ENCODE measurements around the gene APMAP. TPM values are rescaled to one million over a fixed set of nuclear protein-coding genes. Genes with fewer than 3 reads are reported as not detected.

The APMAP gene
- total and polyA plus RNA-seq, 3 donors from 2014 or later = 92.3 to 135 (median 105) TPM

GRCh38 chr20:24915892-24916291 lies 76.7 kb downstream of the APMAP start:
- intact Hi-C loops (cut with DNase I; ENCODE audit: low total_unique reads) = no loop called here
- H3K4me1 ChIP-seq = peaks cover 10% of the 10 kb centered on the region
- WGBS, 2 donors = 96 to 97% methylated on average over 4 to 7 of the region's 7 CpGs
- H3K36me3 ChIP-seq (ENCODE audit: low read depth, missing control alignments) = no peaks in the 10 kb centered on the region
- H3K4me3 ChIP-seq = no peak overlapping the region
- H3K9me3 ChIP-seq = no peaks in the 10 kb centered on the region
- H3K27ac ChIP-seq = no peak overlapping the region
- TF ChIP-seq POLR2A (IDR thresholded peaks at IDR 0.05) = no peak
- TF ChIP-seq CTCF (IDR thresholded peaks at IDR 0.05) = no peak
- H3K27me3 ChIP-seq = no peaks in the 10 kb centered on the region
- DNase-seq = no peak

GRCh38 chr20:24915440-24915839 lies 77.1 kb downstream of the APMAP start:
- DNase-seq = no peak
- 86 to 97% methylated on average over 8 to 9 of the region's 9 CpGs for WGBS, 2 donors
- intact Hi-C loops (cut with DNase I; ENCODE audit: low total_unique reads) = no loop called here
- Histone ChIP-seq H3K36me3 (ENCODE audit: low read depth, missing control alignments) (no peaks in the 10 kb centered on the region), H3K27me3 (no peaks in the 10 kb centered on the region), H3K27ac (no peak overlapping the region), H3K4me3 (no peak overlapping the region), H3K4me1 (peaks cover 10% of the 10 kb centered on the region), H3K9me3 (no peaks in the 10 kb centered on the region)
- TF ChIP-seq CTCF (IDR thresholded peaks at IDR 0.05) = no peak
- no peak for TF ChIP-seq POLR2A (IDR thresholded peaks at IDR 0.05)

GRCh38 chr20:24914388-24915241 lies 77.9 kb downstream of the APMAP start:
- TF ChIP-seq CTCF (IDR thresholded peaks at IDR 0.05) (no peak), POLR2A (IDR thresholded peaks at IDR 0.05) (no peak)
- H3K27ac ChIP-seq = no peak overlapping the region
- intact Hi-C loops (cut with DNase I; ENCODE audit: low total_unique reads) = no loop called here
- no peaks in the 10 kb centered on the region for H3K36me3 ChIP-seq (ENCODE audit: low read depth, missing control alignments)
- DNase-seq = no peak
- H3K4me1 ChIP-seq = peaks cover 10% of the 10 kb centered on the region
- 87 to 90% methylated on average over 12 to 14 of the region's 14 CpGs for WGBS, 2 donors
- no peaks in the 10 kb centered on the region for H3K27me3 ChIP-seq
- no peaks in the 10 kb centered on the region for H3K9me3 ChIP-seq
- no peak overlapping the region for H3K4me3 ChIP-seq

- H3K4me1 ChIP-seq = no peaks in the 10 kb centered on the region
- no peak for TF ChIP-seq POLR2A (IDR thresholded peaks at IDR 0.05)
- no peak for TF ChIP-seq CTCF (IDR thresholded peaks at IDR 0.05)
- WGBS, 2 donors = 92 to 98% methylated on average over 8 to 9 of the region's 9 CpGs
- intact Hi-C loops (cut with DNase I; ENCODE audit: low total_unique reads) = no loop called here
- no peaks in the 10 kb centered on the region for H3K27me3 ChIP-seq
- no peak overlapping the region for H3K4me3 ChIP-seq
- H3K9me3 ChIP-seq = no peaks in the 10 kb centered on the region
- no peaks in the 10 kb centered on the region for H3K36me3 ChIP-seq (ENCODE audit: low read depth, missing control alignments)
- no peak for DNase-seq
- H3K27ac ChIP-seq = no peak overlapping the region
Observed at GRCh38 chr20:24913076-24913628, 79.4 kb downstream of the APMAP start.

Small RNA genes within 50 kb of the gene (small RNA-seq; reads per million reads assigned to genes)
- gene RNU6-1257P = 0 reads per million in 2 donors

Other genes with a start within 250 kb of the APMAP start
- gene CST7, start 43.5 kb downstream of the APMAP start, total RNA-seq = under 1 TPM in 1 of 2 donors, not detected in 1; 0.56 TPM
- gene CST7, start 43.5 kb downstream of the APMAP start, polyA plus RNA-seq (ENCODE audit: insufficient read depth, low read depth, low replicate concordance) = 4.1 TPM
- gene ACSS1, start 65.4 kb upstream of the APMAP start, total RNA-seq = 100 to 1,000 TPM; 162 to 184 TPM
- gene ACSS1, start 65.4 kb upstream of the APMAP start, polyA plus RNA-seq (ENCODE audit: insufficient read depth, low read depth, low replicate concordance) = 61.5 TPM
- gene VSX1, start 89.4 kb upstream of the APMAP start, total RNA-seq = under 1 TPM; 0.16 to 0.37 TPM
- 0.38 TPM for gene VSX1, start 89.4 kb upstream of the APMAP start, polyA plus RNA-seq (ENCODE audit: insufficient read depth, low read depth, low replicate concordance)
- 100 to 1,000 TPM; 157 to 204 TPM for gene ENTPD6, start 203.0 kb upstream of the APMAP start, total RNA-seq
- 80.7 TPM for gene ENTPD6, start 203.0 kb upstream of the APMAP start, polyA plus RNA-seq (ENCODE audit: insufficient read depth, low read depth, low replicate concordance)

Measured in testis (tissue), 3 donors.